ENCODE results near the gene PDZRN3. TPM values are rescaled to one million over a fixed set of nuclear protein-coding genes. Genes with fewer than 3 reads are reported as not detected.

PDZRN3 gene
- total and polyA plus RNA-seq, 2 donors (not counting 3 experiments of a cell fraction or from before 2014, with no cell fraction given): not detected

DNA sequence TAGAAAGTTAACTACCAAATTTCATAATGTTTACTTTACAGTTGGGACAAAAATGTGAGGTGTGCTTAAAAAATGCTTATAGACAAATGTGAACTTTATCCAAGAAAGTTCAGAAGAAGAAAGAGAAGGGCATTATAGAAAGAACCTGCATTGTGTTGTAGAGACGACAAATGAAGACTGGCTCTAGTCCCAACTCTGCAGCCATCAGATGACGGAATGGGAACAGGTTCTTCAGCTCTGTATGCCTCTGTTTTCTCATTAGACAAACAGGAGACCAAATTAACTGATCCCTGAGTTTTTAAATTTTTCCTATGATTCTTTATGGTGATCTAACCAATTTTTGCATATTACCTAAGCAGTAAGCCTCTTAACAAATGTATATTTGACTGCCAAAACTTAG is 49.2 kb downstream of the PDZRN3 start:
- CTCF ChIA-PET: no interaction called here
- DNase-seq (ENCODE audit: low read depth, low spot score): no peak
- dilution Hi-C loops (cut with MboI; ENCODE audit: extremely low pct_ligation_motif_present, low sequenced_read_pairs): no loop called here
- H3K79me2 ChIP-seq (ENCODE audit: control insufficient read depth, insufficient read depth, low read length): no peaks in the 10 kb centered on the region
- no peaks in the 10 kb centered on the region for H3K27me3 ChIP-seq (ENCODE audit: control insufficient read depth in 2 of 2, insufficient read depth in 2 of 2, low read length in 2 of 2)
- H3K9me1 ChIP-seq (replicated peaks; ENCODE audit: control insufficient read depth, extremely low read depth, insufficient read depth, low read length): no peaks in the 10 kb centered on the region
- no peaks in the 10 kb centered on the region for H4K20me1 ChIP-seq (replicated peaks; ENCODE audit: control insufficient read depth, extremely low read depth, insufficient read depth, low read length)
- intact Hi-C loops (cut with micrococcal nuclease): no loop called here
- no peaks in the 10 kb centered on the region for H3K9me3 ChIP-seq (replicated peaks; ENCODE audit: control insufficient read depth, insufficient read depth, low read length)
- no peak overlapping the region for H3K27ac ChIP-seq (ENCODE audit: insufficient read depth, low read depth, low read length)
- POLR2A ChIA-PET: no interaction called here
- TF ChIP-seq MYC (IDR thresholded peaks at IDR 0.05; ENCODE audit: low read depth, low read length) (no peak), POLR2A (IDR thresholded peaks at IDR 0.05; ENCODE audit: low read depth, low read length) (no peak), GATA2 (IDR thresholded peaks at IDR 0.05; ENCODE audit: insufficient read depth, insufficient read length, low read depth, low read length) (no peak), EZH2 (IDR thresholded peaks at IDR 0.05; ENCODE audit: borderline replicate concordance, low read depth, low read length, severe bottlenecking) (no peak), FOS (IDR thresholded peaks at IDR 0.05; ENCODE audit: borderline replicate concordance, insufficient read depth, low read length) (no peak), POLR2AphosphoS5 (IDR thresholded peaks at IDR 0.05; ENCODE audit: insufficient read depth, low read depth, low read length) (no peak), MAX (IDR thresholded peaks at IDR 0.05; ENCODE audit: insufficient read depth, insufficient read length) (no peak), CTCF (IDR thresholded peaks at IDR 0.05; ENCODE audit: extremely low read depth in 1 of 2, insufficient read depth in 1 of 2, low read depth in 1 of 2, low read length in 2 of 2) (no peak), JUN (IDR thresholded peaks at IDR 0.05; ENCODE audit: borderline replicate concordance, insufficient read depth, insufficient read length, low read depth) (no peak)
- H3K36me3 ChIP-seq (ENCODE audit: control insufficient read depth in 2 of 2, extremely low read depth in 1 of 2, insufficient read depth in 2 of 2, low read length in 2 of 2): no peaks in the 10 kb centered on the region
- H2AFZ ChIP-seq (ENCODE audit: low read depth, low read length): no peak overlapping the region
- H3K4me1 ChIP-seq (ENCODE audit: control insufficient read depth, extremely low read depth, insufficient read depth, low read length): no peaks in the 10 kb centered on the region
- H3K9ac ChIP-seq (replicated peaks; ENCODE audit: extremely low read depth, insufficient read depth, low read length): no peak overlapping the region
- no TSS peak for BruUV-seq (replicated peaks)
- H3K4me3 ChIP-seq (replicated peaks in 1 of 3; ENCODE audit: insufficient read depth in 1 of 3, low read depth in 1 of 3, low read length in 3 of 3): no peak overlapping the region
- FAIRE-seq: no peak
- H3K4me2 ChIP-seq (ENCODE audit: insufficient read depth, low read length): no peak overlapping the region
